NCI-H345 treated with DMSO at 0.1 percent for 48 hours (cell line): ENCODE results near the gene JAZF1.
"Not testable (repeated sequence)": the region's sequence is repeated elsewhere in the genome, so short reads cannot be mapped to it uniquely, and the experiment has no call there.

Source experiments
- DNase-seq: peaks from one replicate; lab custom pipeline; 2025; ENCODE audit not compliant: unreplicated experiment; lab: John Stamatoyannopoulos, UW

Gene JAZF1

DNA sequence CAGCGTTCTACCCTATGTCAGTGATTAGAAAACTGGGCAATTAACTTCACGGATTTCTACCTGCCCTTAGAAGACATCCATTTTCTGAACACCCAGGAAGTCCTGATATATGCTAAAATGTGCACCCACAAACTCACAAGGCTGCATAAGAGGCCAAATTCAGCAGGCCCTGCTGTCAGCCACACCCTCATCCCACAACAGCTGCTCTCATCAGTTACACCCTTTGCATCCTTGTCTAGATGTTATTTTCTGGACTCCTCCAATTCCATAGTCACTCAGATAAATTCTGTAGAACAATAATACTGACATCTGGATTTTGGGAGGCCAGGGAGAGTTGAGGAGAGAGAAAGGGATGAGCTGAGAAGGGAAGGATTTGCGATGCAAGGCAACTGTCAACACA is 231.7 kb downstream of the JAZF1 start:
- no peak for DNase-seq

DNA sequence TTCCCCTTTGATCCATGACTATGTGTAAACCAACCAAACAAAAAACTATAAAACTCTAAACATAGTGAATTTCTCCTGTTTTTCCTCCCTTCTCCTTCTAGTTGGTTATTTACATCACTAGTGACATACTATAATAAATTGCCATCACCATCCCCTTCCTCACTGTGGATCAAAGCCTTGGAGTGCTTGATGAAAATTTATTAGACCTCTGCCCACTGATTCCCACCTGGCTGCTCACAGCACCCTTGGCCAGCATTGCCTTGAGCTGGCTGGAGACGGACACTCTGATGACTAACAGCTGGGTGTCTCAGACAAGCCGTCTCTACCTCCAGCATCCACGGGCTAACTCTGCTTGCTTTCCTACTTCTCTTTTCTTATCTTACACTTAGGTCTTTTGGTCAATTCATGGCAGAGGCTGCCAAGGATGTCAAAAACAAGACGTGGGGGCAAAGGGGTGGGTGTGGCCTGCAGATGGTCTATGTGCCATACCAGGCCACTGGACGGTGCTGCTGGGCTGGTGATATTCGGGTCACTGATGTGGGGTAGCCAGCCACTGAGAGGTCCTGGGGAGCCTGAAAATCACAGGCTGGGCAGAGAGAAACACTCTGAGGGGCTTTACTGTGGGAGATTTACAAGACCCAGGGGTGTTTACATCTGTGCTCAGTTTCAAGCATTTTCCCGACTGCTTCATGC is 232.9 kb downstream of the JAZF1 start:
- no peak for DNase-seq

DNA sequence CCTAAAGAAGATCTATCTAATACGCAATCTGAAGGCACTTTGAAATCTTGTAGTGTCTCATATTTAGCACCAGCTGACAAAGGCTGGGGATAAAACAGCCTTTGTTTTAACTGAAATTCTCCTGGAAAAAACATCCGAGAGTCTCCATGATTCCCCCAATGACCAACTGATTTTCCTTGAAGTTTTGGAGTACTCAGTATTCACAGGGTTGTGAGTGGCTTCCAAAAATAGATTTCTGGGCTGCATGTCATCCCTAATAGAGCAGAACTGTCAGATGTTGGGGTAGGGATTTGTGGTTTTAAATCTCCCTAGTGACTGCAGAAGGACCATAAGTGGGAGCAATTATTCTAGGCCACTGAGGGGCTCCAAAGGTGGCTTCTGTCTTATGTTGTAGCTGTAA is 234.2 kb downstream of the JAZF1 start:
- no peak for DNase-seq

DNA sequence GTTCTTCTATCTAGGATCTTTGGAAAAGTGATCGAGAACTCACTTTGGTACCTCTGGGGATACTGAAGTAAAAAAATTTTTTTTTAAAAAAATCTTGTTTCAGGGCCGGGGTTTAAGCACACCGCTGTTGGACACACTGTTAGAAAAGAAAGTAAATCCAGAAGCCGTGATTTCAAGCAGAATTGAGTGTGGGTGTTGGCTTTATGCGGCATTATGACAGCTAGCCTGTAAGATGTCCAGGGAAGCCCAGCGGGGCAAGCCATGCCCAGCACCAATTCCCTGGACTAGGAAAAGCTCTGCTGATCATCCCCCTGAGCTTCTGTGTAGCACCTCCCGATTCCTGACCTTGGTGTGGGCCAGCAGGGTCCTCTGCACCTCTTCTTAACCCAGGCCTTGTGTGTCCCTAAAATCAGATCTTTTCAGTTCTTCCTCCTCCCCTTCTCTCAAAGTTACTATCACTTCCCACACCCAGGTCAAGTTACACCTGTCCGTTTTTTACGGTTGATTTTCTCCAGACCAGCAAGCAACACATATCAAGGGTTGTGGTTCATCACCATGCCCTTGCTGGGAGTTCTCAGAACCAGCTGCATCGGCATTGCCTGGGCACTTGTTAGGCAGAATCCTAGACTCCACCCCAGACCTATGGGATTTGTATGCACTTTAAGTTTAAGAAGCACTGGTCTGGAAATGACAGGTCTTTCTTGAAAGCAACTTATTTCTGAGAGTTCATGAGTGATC is 235.4 kb downstream of the JAZF1 start:
- no peak for DNase-seq

DNA sequence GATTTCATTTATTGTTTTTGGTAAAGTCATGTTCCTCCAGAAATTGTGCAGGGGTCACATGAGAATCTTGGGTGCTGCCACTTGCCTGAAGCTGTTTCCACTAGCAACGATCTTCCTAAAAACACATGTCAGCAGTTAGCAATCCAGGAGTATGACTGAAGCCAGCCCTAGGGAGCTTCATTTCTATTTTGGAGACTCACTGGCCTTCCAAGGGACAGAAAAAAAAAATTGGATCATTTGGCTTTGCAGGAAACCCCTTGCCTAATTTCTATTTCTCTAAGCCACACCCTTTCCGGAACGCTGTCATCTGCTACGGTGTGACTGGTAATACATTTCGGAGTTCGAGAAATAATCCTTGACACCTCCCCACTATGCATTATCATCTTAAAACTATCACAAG is 236.0 kb downstream of the JAZF1 start:
- no peak for DNase-seq

DNA sequence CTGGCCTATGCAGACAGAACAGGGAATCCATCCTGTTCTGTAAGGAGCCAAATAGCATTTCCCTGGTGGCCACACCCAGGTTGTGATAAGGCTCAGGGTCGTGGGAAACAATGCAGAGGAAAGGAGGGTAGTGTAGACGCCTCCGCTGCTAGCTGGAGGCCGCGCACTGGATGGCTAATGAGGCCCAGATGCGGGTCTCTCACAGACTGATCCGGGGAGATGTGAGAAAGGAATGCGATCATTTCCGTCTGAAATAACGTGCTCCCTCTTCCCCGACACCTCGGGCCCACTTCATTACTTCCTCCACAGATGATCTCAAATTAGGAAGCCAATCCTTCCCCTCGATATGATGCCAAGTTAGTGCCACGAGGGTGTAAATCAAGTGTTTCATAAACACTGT is 237.4 kb downstream of the JAZF1 start:
- no peak for DNase-seq

DNA sequence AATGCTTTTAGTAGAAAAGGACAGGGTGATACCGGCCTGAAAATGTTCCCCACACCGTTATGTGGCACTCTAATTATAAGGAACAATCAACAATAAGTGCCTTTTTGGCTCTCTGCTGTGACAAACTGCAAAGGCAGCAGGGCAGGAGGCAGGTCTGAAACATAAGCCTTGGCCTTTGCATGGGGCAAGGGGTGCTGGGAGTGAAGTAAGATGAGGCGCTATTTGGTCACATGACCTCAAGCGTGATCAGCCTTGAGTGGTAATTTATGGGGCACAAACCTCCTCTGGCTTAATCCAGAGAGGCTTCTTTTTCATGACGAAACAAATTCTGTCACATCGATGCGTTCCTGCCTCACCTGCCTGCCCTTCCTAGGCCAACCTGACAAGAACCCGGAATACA is 237.9 kb downstream of the JAZF1 start:
- DNase-seq = no peak

DNA sequence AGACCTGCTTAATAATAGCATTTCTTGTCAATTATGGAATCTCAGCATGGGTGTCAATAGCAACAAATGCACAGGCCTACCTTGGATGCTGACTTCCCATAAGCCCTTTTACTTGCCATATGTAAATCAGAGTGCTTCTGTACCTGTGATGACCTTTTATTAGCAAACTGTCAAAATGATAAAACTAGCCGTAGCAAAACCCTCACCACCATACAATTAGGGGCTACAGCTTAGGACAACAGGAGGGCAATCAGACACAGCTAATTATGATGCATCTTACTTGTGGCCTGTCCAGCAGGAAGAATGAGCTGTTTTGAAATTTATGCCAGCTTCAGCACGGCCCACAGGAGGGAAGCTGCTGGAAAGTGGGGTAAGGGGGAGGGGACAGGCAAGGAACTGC is 239.1 kb downstream of the JAZF1 start:
- no peak for DNase-seq

DNA sequence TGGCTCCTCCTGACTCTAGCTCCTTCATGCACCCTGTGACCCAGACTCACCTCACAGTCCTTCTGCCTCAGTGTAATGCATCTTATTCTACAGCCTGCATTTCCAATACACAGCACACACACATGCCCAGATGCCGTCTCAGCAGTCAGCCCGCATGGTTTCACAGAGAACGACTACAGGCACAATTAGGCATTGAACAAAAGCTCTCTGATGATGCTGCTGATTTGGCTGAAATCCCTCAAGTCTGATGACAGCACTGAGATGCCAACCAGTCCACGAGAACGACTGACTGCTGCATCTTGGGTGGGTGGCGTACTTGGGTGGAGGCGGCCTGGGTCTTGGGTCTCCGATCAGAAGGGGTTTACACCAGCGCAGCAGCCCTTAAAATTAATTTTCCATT is 240.3 kb downstream of the JAZF1 start:
- no peak for DNase-seq

DNA sequence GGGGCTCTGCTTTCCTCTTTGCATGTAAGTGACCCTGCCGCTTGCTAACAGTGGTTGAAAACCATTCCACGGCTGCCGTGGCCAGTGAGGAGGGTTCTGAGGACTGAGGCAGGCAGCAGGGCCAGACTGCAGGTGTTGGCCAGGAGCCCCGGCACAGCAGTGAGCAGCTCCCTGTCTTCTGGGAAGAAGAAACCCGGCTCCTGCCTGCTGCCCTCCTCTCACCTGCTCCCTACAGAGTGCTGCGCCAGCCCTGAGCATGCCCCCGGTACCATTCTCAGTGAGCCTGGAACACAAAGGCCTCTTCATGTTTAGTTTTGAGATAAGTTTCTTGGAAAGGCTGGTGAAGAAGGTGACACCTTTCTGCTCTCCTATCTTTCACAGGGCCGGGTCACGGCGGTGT is 240.7 kb downstream of the JAZF1 start:
- DNase-seq = no peak

DNA sequence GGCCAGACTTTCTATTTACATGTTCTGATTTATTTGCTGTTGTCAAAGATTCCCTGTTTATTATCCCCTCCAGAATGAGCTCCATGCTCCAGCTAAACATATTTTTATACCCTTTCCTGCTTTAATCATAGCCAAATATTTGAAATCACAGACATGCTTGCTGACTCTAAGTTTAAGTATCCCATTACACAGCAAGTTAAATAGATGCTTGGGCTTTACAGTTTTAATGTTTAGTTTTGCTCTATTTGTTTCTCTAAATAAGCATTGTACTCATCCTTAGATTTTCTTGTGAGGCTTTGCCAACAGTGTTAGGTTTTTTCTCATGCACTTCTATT is 243.9 kb downstream of the JAZF1 start:
- no peak for DNase-seq

DNA sequence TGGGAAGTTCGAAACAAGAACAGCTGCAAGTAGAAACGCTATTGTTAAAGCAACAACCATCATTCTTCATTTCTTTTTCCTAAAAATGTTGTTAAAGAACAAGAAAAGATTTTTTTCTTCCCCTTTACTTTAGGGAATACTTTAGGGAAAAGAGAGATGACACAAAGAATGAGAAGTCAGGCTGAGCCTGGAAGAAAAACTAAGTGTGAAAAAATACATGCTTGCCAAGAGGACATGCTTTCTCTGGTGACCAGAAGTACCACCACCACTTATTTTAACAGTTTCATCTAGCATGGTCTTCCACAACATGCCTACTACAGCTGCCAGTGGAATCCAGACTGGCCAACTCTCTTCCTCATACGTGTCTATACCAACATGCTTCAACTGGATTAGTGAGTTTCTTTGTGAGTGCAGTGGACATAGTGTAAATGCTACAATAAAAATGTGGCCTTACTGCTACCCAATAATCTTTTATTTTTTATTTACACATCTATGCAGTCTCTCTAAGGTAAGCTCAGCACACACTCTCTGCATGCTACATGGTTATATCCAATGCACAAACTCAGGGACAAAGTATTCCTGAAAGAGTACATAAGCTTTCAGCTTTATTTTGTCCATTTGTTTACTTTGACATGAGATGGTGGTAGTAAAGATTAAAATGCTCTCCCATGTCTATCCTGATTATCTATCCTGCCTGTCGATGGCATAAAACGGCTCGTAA is 244.4 kb downstream of the JAZF1 start:
- no peak for DNase-seq

DNA sequence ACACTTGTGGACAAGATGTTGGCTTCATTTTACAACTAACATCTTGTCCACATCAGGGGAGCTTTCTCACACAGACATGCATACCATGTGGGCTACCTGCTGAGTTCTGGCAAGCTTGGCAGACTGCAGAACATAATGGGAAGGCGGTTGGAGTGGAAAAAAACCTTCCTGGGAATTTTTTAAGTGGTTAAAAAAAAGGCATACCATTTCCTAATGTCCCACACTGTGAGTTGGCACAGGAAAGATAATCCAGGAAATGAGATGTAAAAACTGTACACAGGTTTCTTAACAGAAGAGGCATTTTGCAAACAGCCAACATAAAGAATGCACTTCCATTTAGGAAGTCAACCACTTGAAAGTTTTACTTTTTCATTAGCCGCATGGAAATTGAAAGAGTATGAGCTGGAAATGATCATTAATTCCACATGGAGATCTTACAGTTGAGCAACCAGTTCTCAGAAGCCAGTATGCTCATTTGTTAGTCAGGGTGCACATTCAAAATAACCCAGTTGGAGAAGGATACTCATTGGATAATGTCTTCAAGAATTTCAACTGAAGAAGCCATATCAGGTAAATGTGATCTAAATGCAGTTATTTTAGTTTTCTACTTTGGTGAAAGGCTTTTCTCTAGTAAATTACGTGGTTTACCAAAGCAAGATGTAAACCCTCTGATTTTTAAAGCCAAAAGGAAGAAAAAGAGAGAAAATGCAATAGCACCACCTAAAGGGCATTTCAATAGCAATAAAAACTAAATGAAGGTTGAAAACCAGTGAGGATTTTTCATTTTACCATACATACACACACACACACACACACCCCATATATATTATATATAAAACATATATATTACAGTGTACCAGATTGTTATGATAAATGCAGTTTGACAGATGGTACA is 246.7 kb downstream of the JAZF1 start:
- DNase-seq = no peak

DNA sequence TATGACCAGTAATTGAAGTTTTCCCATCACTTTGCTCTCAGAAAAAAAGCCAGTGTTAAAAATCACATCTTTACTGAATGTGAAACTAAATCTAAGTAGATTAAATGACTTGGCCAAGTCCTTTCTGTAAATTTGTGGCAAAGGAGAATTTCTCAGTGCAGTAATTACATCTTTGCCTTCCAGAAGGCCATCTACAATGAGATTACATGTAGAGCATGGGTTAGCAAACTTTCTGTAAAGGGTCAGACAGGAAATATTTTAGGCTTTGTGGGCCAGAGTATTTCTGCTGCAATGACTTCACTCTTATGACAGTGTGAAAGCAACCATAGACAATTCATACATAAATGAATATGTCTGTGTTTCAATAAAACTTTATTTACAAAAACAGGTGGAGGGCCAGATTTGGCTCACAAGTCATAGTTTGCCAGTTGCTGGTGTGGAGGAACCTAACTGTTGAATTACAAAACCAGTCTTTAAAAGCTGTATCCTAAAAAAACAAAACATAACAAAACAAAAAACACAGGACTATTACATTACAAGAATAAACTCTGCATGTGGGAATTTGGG is 249.6 kb downstream of the JAZF1 start:
- no peak for DNase-seq

DNA sequence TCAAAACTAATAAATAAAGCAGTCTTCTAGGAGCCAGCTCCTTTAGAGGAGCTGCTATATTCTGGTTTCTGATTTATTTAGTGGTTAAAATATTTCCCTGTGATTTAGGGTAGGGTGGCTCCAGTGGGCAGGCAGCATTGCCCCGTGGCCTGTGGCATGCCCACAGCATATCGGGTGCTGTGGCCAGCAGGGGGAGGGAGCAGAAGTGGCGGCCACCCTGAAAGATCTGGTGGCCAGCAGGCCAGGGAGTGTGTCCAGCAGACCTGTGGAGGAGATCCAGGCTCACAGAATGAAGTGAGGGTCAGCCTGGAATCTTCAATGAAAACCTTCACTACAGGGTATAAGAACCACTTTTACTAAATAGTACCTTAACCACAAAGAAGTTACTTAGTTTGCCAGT is 251.5 kb downstream of the JAZF1 start:
- DNase-seq = no peak

DNA sequence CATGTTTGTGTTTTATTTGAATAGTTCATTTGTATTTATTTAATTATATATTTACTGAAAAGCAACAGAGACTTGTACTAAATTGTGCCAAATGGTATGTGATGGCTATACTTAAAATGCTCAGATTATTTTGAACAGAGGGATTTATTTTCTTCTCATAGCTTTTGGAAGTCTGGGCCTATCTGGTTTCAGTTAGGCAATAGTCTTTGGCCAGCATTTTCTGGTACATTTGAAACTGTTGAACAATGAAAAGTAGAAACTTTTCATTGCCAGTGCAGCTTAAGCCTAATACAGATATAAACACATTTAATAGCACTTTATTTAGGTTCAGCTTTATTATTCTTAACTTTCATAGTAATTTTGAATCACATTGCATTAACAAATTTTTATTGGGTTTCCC is 252.6 kb downstream of the JAZF1 start:
- no peak for DNase-seq

DNA sequence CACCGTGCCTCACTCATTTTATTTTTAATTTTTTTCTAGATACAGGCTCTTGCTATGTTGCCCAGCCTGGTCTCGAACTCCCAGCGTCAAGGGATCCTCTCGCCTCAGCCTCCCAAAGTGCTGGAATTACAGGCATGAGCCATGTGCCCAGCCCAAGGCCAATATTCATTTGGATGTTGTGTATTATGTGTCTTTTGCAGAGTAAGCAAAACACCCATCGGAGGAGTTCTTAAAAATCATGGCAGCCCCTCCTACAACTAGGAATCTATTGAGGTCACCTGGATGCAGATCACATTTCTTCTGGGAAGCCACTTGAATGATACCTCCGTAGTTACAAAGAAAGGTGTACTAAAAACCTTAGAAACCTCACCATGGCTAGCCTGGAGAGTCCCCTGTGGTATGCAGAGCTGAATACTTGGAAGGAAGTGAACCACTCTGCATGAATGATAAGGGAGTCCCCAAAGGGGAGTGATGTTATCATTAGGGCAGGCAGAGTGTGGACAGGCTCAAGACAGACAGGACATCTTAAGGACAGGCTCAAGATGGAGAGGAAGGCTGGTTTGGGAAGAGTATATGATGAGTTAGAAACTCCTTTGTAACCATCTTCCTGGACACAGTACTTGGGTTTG is 254.9 kb downstream of the JAZF1 start:
- DNase-seq = no peak

DNA sequence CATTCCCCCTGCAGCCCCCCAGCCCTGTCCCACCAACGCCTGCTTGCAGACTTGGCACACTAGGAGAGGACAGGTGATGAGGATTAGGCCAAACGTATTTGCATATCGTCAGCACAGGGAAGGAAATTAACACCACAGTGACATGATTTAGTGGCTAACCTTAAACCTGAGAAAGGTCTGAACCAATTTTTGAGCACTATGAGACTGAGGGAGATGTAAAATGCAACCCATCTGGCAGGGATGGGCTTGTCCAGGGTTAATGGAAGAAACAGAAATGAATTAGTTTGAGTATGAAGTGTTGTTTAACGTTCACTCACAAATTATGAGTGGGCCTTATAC is 257.0 kb downstream of the JAZF1 start:
- DNase-seq = no peak

DNA sequence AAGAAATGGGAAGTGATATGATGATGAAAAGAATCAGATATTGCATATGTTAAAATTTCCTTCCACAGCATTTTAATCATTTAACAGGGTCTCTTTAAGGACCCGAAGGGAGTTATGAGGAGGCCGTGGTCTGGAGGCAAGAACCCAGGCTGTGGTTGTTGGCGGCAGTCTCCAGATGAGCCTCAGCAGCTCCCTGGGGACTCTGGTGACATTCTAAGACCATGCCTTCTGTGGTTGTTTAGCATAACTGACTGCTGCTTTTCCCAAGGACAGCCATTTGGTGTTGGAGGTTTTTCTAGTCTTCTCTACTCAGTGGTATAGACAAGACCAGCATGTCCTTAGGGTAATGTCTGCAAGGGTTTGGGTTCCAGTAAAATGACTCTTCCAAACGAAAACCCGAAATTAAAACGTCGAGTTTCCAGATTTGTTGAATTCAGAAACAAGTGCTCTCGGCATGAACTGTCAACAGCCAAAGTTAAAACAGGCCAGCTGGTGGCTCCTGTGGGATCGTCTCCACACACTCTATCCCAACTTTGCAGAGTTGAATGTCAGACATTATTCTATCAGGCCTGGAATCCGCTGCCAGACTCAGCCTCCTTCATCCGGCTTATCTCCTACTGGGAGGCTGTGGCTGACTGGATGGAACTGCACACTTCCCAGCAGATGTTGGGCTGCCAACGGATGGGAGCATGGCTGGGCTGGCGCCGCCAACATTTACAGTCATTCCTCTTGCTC is 257.5 kb downstream of the JAZF1 start:
- no peak for DNase-seq

DNA sequence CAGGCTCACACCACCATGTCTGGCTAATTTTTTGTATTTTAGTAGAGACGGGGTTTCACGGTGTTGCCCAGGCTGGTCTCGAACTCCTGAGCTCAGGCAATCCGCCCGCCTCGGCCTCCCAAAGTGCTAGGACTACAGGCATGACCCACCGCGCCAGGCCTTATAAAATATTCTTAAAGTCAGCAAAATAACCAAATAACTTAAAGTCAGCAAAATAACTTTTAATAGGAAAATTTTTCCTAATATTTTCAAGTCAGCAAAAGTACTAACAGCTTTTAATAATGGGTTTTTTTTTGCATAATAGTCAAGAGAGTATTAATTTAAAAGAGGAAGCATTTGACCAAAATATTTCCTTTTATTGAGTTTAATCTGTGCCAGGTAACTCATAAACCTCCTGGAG is 258.2 kb downstream of the JAZF1 start:
- not testable (repeated sequence) for DNase-seq
